ENCODE data around the gene RALGPS1. TPM values are rescaled to one million over a fixed set of nuclear protein-coding genes. Genes with fewer than 3 reads are reported as not detected.

The RALGPS1 gene
- total and polyA plus RNA-seq, 2 of the 13 experiments (the other 11 are each of a cell fraction or from before 2014, with no cell fraction given) = 3.7 to 6.5 TPM

DNA sequence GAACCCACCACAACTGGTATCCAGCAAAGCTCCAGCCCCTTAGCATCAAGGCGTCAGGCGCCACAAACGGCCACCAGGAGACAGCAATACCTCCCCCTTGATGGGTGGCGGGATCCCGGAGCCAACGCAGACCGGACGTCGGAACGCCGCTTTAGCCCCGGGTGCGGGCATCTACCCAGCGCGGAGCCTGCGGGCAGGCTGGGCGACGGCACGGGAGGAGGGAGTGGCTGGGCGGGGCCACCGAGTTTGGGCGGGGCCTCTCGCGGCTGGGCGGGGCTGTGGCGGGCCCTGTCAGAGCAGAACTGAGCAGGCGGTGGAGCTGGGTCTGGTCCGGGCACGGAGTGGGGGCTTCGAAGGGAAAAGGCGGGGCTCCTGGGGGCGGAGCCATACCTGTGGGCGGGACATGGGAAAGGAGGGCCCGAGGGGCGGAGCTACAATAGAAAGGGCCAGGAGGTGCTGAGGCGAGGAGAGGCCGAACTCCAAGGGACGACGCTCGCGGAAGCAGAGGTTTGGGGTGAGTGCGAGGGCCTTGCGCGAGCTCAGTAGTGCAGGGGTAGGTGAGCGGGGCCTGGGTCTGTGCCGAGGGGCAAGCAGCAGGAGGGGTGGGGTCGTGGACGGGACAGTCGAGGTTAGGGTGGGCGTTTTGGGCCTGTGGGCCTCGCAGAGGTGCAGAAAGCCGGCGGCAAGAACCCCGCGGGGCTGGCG lies 309.7 kb downstream of the RALGPS1 start (continued):
- peak; percentile 14 for TF ChIP-seq HNRNPK (IDR thresholded peaks at IDR 0.05; ENCODE audit: low read depth, low read length, poor library complexity, severe bottlenecking)
- peak; percentile 55 for TF ChIP-seq ZNF883 (CRISPR knock-in tag; IDR thresholded peaks at IDR 0.05; ENCODE audit: not compliant biosample characterization)
- TF ChIP-seq ZNF776 (CRISPR knock-in tag; IDR thresholded peaks at IDR 0.05) = no peak
- TF ChIP-seq ZBTB7B (CRISPR knock-in tag; IDR thresholded peaks at IDR 0.05) = no peak
- 0 out of 2 replicates have a peak, but pooled peaks have one; percentile 31 for TF ChIP-seq ZNF878 (CRISPR knock-in tag; IDR thresholded peaks at IDR 0.05)
- TF ChIP-seq ZSCAN22 (CRISPR knock-in tag; IDR thresholded peaks at IDR 0.05) = no peak; the same call in 1 of the 2 replicates
- TF ChIP-seq, protein P1, sequence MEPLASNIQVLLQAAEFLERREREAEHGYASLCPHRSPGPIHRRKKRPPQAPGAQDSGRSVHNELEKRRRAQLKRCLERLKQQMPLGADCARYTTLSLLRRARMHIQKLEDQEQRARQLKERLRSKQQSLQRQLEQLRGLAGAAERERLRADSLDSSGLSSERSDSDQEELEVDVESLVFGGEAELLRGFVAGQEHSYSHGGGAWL (CRISPR knock-in tag; IDR thresholded peaks at IDR 0.05) = no peak
- no peak for TF ChIP-seq EHMT2 (IDR thresholded peaks at IDR 0.05; ENCODE audit: borderline replicate concordance, low read depth, low read length)
- TF ChIP-seq ZNF615 (CRISPR knock-in tag; IDR thresholded peaks at IDR 0.05; ENCODE audit: borderline replicate concordance) = no peak
- no peak for TF ChIP-seq GABPA (IDR thresholded peaks at IDR 0.05; ENCODE audit: low read depth, low read length)
- no peak for TF ChIP-seq GABPA (CRISPR knock-in tag; IDR thresholded peaks at IDR 0.05; ENCODE audit: low read depth)
- no peak for TF ChIP-seq NFE2L1 (CRISPR knock-in tag; IDR thresholded peaks at IDR 0.05; ENCODE audit: borderline replicate concordance)
- TF ChIP-seq HMG20A (CRISPR knock-in tag; IDR thresholded peaks at IDR 0.05; ENCODE audit: borderline replicate concordance) = no peak
- TF ChIP-seq CEBPG (CRISPR knock-in tag; IDR thresholded peaks at IDR 0.05) = no peak
- no peak for TF ChIP-seq PCBP2 (optimal IDR thresholded peaks at IDR 0.05; ENCODE audit: low read depth, low read length, poor library complexity, severe bottlenecking)
- TF ChIP-seq AGO1 (IDR thresholded peaks at IDR 0.05; ENCODE audit: low read depth, low read length, poor library complexity, severe bottlenecking) = no peak
- TF ChIP-seq ZNF343 (CRISPR knock-in tag; IDR thresholded peaks at IDR 0.05) = no peak
- TF ChIP-seq ZNF101 (CRISPR knock-in tag; IDR thresholded peaks at IDR 0.05; ENCODE audit: borderline replicate concordance, low read depth) = no peak
- no peak for TF ChIP-seq SMYD3 (CRISPR knock-in tag; IDR thresholded peaks at IDR 0.05)
- TF ChIP-seq, protein P2, sequence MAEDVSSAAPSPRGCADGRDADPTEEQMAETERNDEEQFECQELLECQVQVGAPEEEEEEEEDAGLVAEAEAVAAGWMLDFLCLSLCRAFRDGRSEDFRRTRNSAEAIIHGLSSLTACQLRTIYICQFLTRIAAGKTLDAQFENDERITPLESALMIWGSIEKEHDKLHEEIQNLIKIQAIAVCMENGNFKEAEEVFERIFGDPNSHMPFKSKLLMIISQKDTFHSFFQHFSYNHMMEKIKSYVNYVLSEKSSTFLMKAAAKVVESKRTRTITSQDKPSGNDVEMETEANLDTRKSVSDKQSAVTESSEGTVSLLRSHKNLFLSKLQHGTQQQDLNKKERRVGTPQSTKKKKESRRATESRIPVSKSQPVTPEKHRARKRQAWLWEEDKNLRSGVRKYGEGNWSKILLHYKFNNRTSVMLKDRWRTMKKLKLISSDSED (CRISPR knock-in tag; IDR thresholded peaks at IDR 0.05) = no peak
- no peak for TF ChIP-seq NFRKB (IDR thresholded peaks at IDR 0.05)
- peak; percentile 43; the same call in 1 of the 2 replicates for TF ChIP-seq ZNF747 (CRISPR knock-in tag; IDR thresholded peaks at IDR 0.05; ENCODE audit: borderline replicate concordance)
- 0 out of 2 replicates have a peak, but pooled peaks have one; percentile 58 for TF ChIP-seq ZFP41 (CRISPR knock-in tag; IDR thresholded peaks at IDR 0.05; ENCODE audit: borderline replicate concordance)
- TF ChIP-seq, protein P3, sequence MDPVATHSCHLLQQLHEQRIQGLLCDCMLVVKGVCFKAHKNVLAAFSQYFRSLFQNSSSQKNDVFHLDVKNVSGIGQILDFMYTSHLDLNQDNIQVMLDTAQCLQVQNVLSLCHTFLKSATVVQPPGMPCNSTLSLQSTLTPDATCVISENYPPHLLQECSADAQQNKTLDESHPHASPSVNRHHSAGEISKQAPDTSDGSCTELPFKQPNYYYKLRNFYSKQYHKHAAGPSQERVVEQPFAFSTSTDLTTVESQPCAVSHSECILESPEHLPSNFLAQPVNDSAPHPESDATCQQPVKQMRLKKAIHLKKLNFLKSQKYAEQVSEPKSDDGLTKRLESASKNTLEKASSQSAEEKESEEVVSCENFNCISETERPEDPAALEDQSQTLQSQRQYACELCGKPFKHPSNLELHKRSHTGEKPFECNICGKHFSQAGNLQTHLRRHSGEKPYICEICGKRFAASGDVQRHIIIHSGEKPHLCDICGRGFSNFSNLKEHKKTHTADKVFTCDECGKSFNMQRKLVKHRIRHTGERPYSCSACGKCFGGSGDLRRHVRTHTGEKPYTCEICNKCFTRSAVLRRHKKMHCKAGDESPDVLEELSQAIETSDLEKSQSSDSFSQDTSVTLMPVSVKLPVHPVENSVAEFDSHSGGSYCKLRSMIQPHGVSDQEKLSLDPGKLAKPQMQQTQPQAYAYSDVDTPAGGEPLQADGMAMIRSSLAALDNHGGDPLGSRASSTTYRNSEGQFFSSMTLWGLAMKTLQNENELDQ (CRISPR knock-in tag; IDR thresholded peaks at IDR 0.05; ENCODE audit: borderline replicate concordance) = no peak
- TF ChIP-seq HNRNPLL (IDR thresholded peaks at IDR 0.05; ENCODE audit: low read depth, low read length, poor library complexity, severe bottlenecking) = peak; percentile 78
- TF ChIP-seq REXO4 (CRISPR knock-in tag; IDR thresholded peaks at IDR 0.05; ENCODE audit: borderline replicate concordance) = no peak
- TF ChIP-seq MEIS1 (CRISPR knock-in tag; IDR thresholded peaks at IDR 0.05; ENCODE audit: borderline replicate concordance) = 0 out of 2 replicates have a peak, but pooled peaks have one; percentile 29
- TF ChIP-seq DNMT3B (CRISPR knock-in tag; conservative IDR thresholded peaks at IDR 0.05) = no peak

Measured in HepG2 (cell line).